Ureter (tissue), 1 donor: ENCODE data around the gene PATZ1. TPM values are rescaled to one million over a fixed set of nuclear protein-coding genes. Genes with fewer than 3 reads are reported as not detected.

ENCODE experiments used
- DNase-seq: peaks from one replicate; pipeline ENCODE4 v3.0.0-alpha.2; 2020; ENCODE audit warnings: low spot score
- total RNA-seq: library from RNA; stranded (reverse); gene quantifications from one replicate; pipeline ENCODE4 v1.2.4, GENCODE V29; 2023
- donor health status: DM: yes; HTN: yes; CAD: no.

The PATZ1 gene
- total RNA-seq, 1 donor from 2014 or later = 58.5 TPM

DNA sequence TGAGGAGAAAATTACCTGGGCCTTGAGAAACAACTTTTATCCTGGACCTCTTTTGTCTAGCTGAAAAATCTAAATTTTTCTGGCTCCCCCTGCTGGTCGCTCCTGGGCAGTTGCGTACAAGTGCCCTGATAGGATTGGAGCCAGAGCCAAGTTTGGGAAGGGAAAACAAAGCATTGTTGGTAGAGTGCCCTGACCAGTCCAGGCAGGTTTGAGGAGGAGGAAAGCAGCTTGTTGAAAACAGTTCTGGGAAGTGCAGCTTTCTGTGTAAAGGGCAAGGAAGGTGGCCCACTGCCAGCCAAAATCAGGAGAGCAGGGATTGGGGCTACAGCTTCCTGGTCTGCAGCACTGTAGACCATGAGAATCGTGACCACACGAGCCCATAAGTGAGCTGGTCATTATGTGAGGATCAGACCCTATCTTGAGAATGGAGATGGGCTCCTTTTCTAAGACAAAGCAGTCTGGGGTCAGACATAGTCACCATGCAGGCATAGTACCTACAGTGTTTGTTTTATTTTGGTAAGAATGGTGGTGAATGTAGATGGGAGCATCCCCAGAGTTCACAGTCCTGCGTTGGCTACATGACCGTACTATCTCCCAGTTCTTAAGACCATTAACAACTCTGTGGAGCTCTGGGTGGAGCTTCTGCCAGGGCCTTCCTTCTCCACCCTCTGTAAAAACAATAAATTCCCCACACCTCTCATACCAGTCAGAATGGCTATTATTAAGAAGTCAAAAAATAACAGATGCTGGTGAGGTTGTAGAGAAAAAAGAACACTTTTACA is 32.6 kb downstream of the PATZ1 start:
- peak; percentile 93 for DNase-seq

DNA sequence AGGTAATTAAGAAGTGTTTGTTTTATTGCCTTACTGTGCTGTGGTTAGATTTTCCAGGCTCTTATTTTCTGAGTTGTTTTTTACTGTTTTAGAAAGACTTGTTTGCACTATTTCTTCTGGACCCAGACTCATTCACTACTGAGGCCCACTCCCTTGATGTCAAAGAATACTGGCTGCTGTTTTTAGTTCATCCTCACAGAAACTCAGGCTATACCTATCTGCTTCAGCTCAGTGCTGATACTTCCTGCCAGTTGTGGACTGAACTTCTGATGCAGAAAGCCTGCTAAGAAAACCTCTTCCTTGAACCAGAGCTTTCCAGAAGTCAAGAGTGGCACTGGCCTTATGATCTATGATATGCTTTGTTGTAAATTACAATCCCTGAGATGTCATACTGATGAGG is 38.0 kb downstream of the PATZ1 start:
- DNase-seq = no peak

DNA sequence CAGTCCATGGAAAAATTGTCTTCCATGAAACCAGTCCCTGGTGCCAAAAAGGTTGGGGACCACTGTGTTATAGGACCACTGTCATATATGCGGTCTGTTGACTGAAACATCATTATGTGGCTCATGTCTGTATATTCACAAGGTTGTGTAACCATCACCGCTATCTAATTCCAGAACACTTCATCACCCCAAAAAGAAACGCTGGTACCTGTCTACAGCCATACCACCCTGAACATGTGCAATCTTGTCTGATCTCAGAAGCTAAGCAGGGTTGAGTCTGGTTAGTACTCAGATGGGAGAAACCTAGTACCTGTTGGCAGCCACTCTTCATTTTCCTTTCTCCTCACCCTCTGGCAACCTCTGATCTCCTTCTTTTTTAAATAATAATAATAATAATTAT is 41.0 kb downstream of the PATZ1 start:
- no peak for DNase-seq

DNA sequence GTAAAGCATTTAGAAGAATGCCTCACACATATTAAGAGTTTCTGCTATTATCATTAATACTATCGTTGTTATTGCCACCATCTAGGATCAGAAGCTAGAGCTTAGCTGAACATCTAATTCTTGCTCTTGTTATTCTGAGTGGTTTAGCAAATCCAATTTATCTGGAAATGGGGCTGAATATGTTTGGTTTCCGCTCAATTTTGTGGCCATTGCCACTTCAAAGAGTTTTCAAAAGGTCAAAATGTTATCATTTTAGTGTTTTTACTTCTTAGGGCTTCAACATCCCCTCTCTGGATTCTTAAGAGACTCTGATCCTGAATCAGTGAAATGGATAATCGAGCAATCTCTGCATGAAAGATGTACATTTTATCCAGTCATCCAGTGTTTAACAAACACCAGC is 43.6 kb downstream of the PATZ1 start:
- no peak for DNase-seq

DNA sequence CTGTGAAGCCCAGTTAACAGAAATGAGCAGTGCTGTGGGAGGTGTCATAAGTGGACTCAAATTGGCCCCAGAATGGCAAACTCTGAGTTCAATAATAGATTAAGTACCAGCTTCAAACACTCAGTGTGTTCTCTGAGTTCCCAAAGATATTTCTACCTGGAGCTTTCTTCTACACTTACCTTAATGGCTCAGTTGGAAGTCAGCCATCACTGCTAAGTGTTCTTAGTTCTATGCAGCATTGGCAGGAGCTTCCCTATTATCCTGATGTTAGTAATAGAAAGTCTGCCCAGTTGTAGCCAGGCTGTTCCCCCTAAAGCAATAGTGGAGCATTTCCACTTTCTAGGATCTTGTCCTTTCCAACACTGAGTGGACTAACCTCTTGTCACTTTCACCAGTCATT is 44.1 kb downstream of the PATZ1 start:
- no peak for DNase-seq

DNA sequence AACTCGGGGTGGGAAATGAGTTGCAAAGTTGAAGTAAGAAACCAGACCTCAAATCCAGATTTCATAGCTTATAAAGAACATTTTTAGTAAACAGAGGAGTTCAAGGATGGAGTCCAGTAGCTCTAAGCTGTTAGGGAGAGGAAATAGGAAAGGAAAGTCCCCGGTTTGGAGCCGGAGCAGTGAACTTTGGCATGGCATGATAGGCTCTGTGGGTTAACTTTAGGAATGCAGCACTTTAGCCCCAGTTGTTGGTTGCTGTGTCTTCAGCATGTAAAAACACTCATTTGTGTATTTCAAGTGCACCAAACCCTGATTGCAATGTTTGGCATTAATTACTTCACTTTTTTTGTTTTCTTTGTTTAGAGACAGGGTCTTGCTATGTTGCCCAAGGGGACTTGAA is 45.2 kb downstream of the PATZ1 start:
- no peak for DNase-seq

DNA sequence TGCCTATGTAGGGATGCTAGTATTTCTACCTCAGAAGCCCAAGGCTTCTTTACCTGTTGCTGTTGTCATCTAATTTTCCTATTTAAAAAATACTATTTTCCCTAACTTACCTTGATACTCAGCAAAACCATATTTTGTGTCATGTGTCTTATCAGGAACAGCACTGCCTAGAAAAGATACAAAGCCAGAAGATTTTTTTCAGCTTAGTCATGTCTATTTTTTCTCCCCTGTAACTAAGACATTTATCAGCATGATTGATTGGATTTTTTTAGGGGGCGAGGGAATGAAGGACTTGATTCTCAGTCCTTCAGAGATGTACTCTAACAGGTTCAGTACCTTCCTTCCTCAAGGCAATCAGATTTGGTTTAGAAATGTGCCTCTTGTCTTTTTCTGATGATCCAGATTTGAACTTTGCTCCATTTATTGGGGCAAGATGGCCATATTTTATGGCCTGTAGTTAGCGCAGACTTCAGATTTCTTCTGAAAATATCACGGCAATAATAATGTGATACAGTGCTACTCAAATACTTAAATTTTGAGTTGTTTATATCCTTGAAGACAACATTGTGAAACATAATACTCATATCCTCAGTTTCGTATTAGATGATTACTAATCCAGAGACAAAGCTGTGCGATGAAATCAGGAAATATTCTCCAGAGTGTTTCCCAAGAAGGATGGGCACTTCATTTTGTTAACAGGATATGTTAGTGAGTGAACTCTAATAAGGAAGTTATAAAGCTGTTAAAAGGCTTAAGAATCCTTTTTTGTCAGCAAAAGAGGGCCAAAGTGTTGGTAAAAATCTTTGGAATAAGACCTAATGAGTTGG is 50.1 kb downstream of the PATZ1 start:
- no peak for DNase-seq

DNA sequence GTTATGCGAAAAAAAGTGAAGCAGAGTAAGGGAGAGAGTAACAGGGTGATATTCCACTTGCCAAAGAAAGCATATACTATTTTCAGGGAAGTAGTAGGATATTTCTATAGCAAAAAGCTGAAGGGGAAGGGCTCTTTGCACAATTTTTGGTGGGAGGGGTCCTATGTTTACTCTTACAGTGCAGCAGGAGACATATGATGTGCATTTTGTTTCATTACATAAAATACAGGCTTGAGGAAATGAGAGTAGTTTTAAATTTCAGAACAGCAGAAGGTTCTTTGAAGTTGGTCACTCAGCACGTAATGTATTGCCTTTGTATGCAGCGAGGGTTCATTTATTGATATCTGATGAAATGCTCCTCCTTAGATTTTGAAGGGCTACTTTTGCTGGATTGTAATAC is 50.8 kb downstream of the PATZ1 start:
- DNase-seq = no peak

DNA sequence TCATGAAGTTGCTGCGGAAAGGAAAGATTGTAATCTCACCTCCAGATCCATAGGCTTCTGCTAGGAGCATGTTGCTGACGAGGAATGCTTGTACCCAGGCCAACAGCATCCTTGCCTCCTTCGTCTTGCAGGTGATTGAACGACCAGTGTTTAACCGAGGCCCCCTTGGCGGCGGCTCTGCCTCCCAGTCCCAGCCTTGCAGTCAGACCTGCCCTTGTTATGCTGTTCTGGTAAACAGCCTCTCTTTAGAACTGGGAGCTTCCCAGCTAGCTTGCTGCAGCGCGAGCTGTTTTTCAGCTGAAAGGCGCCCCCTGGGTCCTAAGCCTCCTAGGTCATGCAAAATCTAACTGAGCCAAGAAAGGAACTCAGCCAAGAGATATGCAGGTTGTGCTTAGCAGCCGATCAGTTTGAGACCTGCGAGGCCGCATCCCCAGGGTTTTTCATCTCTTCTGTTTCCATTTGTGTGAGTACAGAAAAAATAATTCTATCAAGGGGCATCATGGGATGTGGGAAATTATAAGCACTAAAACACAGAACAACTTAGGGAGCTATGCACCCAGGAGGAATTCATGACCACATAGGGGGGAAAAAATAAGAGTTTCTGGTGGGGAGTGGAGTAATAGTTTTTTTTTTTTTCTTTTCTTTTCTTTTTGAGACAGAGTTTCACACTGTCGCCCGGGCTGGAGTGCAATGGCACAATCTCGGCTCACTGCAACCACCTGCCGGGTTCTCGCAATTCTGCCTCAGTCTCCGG is 53.7 kb downstream of the PATZ1 start, which contains the start of gene PIK3IP1:
Gene PIK3IP1, minus strand, starts transcription at position 253 of the 754 bp plus-strand sequence. Its CDS starts 144 bp downstream, at position 109.
- DNase-seq = peak; percentile 92

DNA sequence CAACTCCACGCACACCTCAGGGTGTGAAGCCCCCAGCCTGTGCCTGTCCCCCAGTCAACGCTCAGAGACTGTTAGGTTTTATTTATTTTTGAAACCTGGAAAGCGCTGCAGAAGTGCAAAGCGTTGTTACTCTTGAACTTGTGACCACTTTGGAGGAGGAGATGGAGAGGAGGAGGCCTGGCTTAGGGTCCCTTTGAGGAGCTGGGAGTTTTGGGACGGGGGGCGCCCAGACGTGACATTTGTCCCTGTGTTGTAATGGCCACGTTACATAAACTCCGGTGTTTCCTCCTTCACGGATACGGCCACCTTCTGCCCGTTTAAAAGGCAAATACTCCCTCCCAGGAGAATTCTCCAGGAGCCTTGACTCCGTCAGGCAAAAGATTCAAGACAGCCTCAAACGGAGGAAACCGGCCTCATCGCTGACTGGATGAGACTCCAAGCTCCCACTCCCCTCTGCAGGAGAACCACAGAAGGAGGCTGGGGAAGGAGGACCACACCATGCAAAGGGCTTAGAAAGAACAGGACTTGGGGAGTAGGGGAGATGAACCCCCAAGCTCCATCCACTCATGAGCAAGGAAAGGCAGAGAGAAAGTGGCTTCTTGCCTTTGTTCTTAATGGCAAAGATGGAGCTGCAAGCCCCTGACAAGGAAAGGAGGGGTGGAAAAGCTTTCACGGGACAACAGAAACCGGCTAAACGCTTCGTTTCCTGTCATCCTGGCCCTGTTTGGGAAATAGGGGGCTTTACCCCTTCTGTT is 54.5 kb downstream of the PATZ1 start:
- no peak for DNase-seq

DNA sequence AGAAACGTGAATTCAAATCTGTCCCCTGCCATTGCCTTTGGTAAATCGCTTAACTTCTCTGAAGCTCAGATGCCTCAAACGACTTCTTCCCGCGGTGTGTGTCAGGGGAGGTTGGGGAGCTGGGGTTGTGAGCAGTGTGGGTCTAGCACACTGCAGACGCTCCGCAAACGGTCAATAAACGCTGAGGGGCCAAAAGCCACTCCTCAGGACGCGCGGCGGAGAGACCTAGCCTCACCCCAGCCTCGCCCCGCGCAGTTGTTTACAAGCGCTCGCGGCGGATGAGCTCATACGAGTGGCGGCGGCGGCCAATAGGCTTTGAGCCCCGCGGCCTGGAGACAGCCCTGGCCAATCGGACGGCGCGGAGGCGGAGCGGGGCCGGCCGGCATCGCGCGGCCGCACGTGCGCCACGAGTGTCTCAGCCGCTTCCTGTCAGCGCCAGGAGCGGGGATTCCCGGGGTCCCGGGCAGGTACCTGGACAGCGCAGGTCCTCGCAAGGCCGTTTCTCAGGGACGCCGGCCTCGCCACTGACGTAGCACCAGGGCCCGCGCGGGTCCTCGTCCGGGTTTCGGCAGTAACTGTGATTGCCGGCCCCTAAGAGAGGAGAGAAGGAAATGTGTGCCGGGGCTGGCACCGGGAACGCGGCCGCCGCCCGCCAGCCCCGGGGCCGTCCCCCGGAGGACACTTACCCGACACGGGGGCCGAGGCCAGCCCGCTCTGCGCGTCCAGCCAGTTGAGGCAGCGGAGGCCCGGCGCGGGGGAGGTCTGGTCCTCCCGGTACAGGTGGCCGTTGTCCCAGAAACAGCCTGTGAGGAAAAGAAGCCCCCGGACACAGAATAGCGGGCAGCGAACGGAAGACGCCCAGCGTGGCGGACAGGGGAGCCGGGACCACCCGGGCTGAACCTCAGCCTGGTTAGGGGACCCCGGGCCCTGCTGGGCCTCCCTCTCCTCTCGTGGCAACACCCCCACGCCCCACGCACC is 55.4 kb downstream of the PATZ1 start:
- DNase-seq = peak; percentile 95

DNA sequence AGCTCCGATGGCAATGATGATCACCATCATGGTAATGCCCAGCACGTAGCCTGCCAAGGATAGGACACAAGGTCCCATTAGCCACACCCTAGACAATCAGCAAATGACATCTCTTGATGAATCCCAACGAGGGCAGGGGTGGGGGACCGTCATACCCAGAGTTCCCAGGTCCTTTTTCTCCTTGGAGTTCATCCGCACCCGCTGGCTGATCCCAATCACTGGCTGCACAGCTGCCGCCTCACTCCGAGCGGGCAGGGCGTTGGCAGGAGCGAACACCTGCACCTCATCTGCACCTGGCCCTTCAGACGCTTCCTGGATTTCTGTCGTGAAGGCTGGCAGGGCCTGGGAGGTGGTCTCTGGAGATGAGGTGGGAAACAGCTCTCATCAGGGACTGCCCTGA is 56.8 kb downstream of the PATZ1 start:
- DNase-seq = no peak

DNA sequence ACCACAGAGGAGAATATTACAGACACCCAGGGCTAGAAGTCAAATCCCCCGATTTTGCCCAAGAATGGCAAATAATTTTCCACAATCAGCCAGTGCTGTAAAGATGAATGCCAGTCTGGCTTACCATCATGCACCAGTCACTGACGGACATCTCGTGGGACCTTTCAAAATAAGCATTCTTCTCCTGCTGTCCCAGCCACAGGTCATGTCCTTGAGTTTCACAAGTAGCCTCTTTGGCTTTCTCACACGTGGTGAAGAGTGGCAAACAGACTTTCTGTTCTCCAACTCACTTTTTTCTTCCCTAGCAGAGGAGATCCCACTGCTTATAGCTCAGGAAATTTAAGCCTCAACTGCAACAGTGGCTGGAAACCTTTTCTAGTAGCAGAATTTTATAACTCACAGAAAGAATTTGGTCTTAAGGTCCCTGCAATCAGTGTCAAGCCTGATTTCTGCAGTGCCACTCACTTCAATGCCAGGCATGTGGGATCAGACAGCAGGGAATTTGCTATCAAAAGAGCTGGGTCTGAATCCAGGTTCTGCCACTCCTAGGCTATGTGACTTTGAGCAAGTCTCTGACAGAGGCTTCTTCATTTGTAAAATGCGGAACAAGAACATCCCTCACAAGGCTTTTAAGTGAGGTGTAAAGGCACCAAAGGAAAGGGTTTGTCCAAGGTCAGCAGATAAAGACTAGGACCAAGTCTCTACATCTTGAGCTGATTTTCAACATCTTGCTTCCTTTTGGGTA is 57.5 kb downstream of the PATZ1 start:
- no peak for DNase-seq

DNA sequence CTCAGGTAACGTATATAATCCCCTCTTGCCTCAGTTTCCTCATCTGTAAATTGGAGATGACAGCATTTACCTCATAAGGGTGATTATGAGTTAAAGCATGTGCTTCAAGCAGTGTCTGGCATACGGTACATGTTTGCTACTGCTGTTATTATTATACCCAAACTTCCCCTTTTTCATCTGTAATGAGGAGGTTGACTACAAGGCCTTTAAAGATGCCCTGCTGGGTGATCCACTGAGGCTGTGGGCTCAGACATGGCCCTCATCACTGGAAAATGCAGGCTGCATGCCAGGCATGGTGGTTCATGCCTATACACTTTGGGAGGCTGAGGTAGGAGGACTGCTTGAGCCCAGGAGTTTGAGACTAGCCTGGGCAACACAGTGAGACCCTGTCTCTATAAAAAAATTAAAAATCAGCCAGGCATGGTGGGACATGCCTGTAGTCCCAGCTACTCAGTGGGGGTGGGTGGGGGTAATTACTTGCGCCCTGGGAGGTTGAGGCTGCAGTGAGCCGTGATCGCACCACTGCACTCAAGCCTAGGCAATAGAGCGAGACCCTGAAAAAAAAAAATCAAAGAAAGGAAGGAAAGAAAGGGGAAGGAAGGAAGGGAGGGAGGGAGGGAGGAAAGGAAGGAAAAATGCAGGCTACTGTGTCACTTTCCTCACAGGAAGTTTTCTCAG is 58.2 kb downstream of the PATZ1 start:
- DNase-seq = no peak

DNA sequence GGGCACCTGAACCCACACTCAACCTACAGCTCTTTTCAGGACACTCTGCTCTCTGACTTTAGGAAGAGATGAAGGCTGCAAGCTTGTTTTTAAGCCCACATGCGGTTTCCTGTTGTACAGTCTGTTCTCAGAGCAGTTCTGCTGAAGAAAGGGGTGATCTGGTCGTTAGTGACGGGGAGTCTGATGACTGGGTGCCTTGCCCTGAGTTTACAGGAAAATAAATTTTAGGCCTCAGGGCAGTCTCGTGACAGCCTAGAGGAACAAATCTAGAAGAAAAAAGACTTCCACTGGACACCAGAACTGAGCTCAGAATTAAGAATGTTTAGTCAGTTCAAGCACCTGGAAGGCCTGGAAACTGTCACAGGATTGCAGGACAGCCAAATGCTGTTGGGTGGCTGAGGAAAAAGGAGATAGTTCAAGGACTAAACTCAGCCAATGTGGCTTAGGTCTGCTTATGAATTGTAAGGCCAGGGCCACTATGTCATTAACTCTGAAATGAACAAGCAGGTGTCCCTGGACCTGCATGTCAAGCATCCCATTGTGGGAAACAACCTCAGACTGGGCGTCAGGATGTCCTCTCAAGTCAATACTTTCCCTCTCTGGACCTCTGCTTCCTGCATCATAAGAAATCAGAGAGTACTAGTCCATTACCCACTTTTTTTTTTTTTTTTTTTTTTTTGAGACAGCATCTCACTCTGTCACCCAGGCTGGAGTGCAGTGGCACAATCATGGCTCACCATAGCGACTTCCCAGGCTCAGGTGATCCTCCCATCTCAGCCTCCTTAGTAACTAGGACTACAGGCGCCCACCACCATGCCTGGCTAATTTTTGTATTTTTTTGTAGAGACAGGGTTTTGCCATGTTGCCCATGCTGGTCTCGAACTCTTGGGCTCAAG is 59.5 kb downstream of the PATZ1 start:
- no peak for DNase-seq

DNA sequence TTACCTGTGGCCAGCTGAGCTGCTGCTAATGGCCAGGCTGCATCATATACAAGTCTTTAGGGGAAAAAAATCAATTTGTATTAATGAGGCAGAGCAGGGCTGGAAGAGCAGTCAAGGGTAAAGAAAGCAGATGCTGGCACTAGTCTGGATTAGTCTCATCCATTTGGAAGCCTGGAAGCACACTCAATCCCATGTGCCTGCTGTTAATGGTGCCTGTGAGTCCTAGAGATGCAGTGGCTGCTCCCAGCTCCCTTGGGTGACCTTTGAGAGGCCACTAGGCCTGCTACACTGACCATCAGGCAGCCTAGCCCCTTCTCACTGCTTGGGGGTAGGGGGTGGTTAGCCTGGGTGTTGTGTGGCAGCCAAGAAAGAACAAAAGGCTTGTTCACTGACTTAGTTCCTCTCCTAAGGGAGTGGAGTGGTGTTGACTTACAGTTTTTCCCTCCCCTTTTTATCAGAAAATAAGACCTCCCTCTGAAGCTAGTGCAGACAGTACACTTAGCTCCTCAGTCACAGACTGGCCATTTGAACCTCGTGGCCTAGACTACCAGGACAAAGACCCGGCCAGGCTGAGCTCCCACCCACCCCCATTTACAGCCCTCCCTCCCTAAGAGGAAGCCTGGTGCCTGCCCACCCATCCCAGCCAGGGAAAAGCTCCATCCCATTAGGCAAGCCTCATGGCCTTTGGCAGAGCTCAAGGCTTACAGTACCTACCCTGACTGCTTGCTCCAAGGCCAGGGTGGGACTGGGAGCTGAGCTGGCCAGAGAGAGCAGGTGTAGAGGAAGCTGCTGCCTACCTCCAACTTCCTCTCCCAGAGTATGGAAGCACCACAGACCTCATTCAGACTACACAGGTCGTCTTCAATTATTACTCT is 61.6 kb downstream of the PATZ1 start:
- no peak for DNase-seq
